ENCODE measurements around the gene OR8D1.

The OR8D1 gene

GRCh38 chr11:124285610-124286344 is 28.0 kb downstream of the OR8D1 start:
- TF ChIP-seq PATZ1 (CRISPR knock-in tag; IDR thresholded peaks at IDR 0.05; ENCODE audit: borderline replicate concordance) (no peak), CREB5 (CRISPR knock-in tag; IDR thresholded peaks at IDR 0.05; ENCODE audit: low read depth) (no peak), POU6F1 (CRISPR knock-in tag; IDR thresholded peaks at IDR 0.05; ENCODE audit: borderline replicate concordance, low read depth) (no peak), SNAI2 (CRISPR knock-in tag; IDR thresholded peaks at IDR 0.05) (no peak), CSDC2 (CRISPR knock-in tag; IDR thresholded peaks at IDR 0.05) (no peak), RARB (CRISPR knock-in tag; IDR thresholded peaks at IDR 0.05) (no peak), OSR1 (CRISPR knock-in tag; IDR thresholded peaks at IDR 0.05) (no peak), ZNF8 (CRISPR knock-in tag; IDR thresholded peaks at IDR 0.05) (no peak), ZNF565 (CRISPR knock-in tag; conservative IDR thresholded peaks at IDR 0.05; ENCODE audit: low read depth) (no peak), ZFP30 (CRISPR knock-in tag; IDR thresholded peaks at IDR 0.05) (no peak), ISL1 (CRISPR knock-in tag; IDR thresholded peaks at IDR 0.05) (no peak), ZC3H10 (CRISPR knock-in tag; IDR thresholded peaks at IDR 0.05) (no peak), CSRNP3 (CRISPR knock-in tag; IDR thresholded peaks at IDR 0.05) (no peak), PPARA (CRISPR knock-in tag; IDR thresholded peaks at IDR 0.05; ENCODE audit: borderline replicate concordance) (no peak), ZFP3 (CRISPR knock-in tag; IDR thresholded peaks at IDR 0.05) (no peak), ARNTL (CRISPR knock-in tag; IDR thresholded peaks at IDR 0.05; ENCODE audit: borderline replicate concordance, low read depth) (no peak), ZNF70 (CRISPR knock-in tag; IDR thresholded peaks at IDR 0.05) (no peak)
- no peak for ATAC-seq

- ATAC-seq, result no peak
- TF ChIP-seq PATZ1 (CRISPR knock-in tag; IDR thresholded peaks at IDR 0.05; ENCODE audit: borderline replicate concordance) (no peak), ZNF565 (CRISPR knock-in tag; conservative IDR thresholded peaks at IDR 0.05; ENCODE audit: low read depth) (no peak), SNAI2 (CRISPR knock-in tag; IDR thresholded peaks at IDR 0.05) (no peak), PPARA (CRISPR knock-in tag; IDR thresholded peaks at IDR 0.05; ENCODE audit: borderline replicate concordance) (no peak), ZC3H10 (CRISPR knock-in tag; IDR thresholded peaks at IDR 0.05) (no peak), CSRNP3 (CRISPR knock-in tag; IDR thresholded peaks at IDR 0.05) (no peak), TOX (CRISPR knock-in tag; IDR thresholded peaks at IDR 0.05; ENCODE audit: borderline replicate concordance) (no peak), BACH2 (CRISPR knock-in tag; IDR thresholded peaks at IDR 0.05; ENCODE audit: borderline replicate concordance) (no peak), ISL1 (CRISPR knock-in tag; IDR thresholded peaks at IDR 0.05) (no peak), ARNTL (CRISPR knock-in tag; IDR thresholded peaks at IDR 0.05; ENCODE audit: borderline replicate concordance, low read depth) (no peak), CSDC2 (CRISPR knock-in tag; IDR thresholded peaks at IDR 0.05) (no peak), ESRRG (CRISPR knock-in tag; IDR thresholded peaks at IDR 0.05) (no peak), POU6F1 (CRISPR knock-in tag; IDR thresholded peaks at IDR 0.05; ENCODE audit: borderline replicate concordance, low read depth) (no peak), ZNF8 (CRISPR knock-in tag; IDR thresholded peaks at IDR 0.05) (no peak), CREB5 (CRISPR knock-in tag; IDR thresholded peaks at IDR 0.05; ENCODE audit: low read depth) (no peak), ZFP3 (CRISPR knock-in tag; IDR thresholded peaks at IDR 0.05) (no peak), GLIS3 (CRISPR knock-in tag; IDR thresholded peaks at IDR 0.05) (no peak)
Observed at GRCh38 chr11:124278261-124278660, 35.5 kb downstream of the OR8D1 start.
